Esophagus squamous epithelium (tissue), 4 donors: ENCODE measurements around the gene TCF7.

Source experiments
- POLR2A ChIP-seq, 4 donors: fragments of 450-650 bp; IDR thresholded peaks; one replicate each; pipeline ENCODE4 v1.6.1; 2017; ENCODE audit warnings: antibody characterized with exemption in 4 of 4, mild to moderate bottlenecking in 4 of 4, moderate library complexity in 3 of 4
- TF ChIP-seq, protein P1 (sequence below), 6 experiments: fragments of 450-650 bp in 4 of 6; fragments of 200-600 bp in 2 of 6; sonication (generic) in 2 of 6; IDR thresholded peaks; one replicate each; pipeline ENCODE4 v1.5.1; 2016 to 2019; ENCODE audit warnings: antibody characterized with exemption in 6 of 6, mild to moderate bottlenecking in 4 of 6, moderate library complexity in 4 of 6

DNA sequence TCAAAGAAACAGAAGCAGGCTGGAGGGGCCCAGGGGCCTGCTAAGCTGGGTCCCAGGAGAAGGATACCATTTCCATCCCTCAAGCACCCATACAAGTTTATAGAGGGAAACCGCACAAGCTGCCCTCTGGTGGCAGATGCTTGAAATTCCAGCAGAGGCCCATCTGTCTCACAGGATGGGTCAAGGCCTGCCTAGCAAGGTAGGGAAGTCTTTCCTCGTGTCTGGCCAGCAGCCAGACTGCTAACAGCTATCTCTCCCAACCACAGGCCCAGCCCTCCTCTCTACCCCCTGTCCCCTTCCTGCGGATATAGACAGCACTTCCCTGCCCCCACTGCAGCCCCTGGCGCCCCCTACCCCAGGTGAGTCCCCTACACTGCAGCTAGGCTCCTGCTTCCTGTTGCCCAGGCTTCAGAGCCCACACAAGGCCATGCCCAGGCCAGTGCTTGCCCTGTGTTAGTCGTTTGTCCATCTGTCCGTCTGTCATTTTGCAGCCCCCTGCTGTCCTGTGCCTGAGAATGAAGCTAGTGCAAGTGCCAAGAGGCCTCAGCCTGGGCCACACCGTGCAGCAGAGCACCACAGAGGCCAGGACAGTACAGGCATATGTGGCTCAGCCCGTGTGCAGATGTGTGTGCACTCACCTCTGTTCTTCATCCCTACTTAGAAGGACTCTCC is 26.2 kb downstream of the TCF7 start:
- TF ChIP-seq, protein P1, sequence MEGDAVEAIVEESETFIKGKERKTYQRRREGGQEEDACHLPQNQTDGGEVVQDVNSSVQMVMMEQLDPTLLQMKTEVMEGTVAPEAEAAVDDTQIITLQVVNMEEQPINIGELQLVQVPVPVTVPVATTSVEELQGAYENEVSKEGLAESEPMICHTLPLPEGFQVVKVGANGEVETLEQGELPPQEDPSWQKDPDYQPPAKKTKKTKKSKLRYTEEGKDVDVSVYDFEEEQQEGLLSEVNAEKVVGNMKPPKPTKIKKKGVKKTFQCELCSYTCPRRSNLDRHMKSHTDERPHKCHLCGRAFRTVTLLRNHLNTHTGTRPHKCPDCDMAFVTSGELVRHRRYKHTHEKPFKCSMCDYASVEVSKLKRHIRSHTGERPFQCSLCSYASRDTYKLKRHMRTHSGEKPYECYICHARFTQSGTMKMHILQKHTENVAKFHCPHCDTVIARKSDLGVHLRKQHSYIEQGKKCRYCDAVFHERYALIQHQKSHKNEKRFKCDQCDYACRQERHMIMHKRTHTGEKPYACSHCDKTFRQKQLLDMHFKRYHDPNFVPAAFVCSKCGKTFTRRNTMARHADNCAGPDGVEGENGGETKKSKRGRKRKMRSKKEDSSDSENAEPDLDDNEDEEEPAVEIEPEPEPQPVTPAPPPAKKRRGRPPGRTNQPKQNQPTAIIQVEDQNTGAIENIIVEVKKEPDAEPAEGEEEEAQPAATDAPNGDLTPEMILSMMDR (IDR thresholded peaks at IDR 0.05) = peak; percentile 37 to 86 (median 73)
- TF ChIP-seq POLR2A (IDR thresholded peaks at IDR 0.05) = no peak
